NCI-H1436 (cell line): ENCODE results near the gene NECTIN1.

Experiments used
- DNase-seq: peaks from one replicate; lab custom pipeline; 2025; lab: John Stamatoyannopoulos, UW

Gene NECTIN1

DNA sequence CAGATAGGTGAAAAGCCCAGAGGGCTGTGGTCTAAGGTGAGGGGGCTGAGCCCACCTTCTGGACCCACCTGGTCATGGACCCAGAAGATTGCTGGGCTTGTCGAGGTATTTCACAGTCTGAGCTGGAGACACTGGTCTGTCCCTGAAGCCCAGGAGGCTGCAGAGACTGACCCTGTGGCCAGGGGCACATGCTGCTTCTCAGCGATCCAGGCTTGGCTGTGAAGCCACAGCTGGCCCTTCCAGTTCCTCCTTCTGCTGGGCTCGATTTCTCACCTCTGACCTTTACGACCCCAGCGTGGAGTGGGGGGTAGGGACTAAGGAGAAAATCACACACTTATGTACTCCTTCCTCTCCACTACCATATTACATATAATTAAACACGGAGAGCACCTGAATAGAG is 88.5 kb downstream of the NECTIN1 start:
- DNase-seq = no peak

DNA sequence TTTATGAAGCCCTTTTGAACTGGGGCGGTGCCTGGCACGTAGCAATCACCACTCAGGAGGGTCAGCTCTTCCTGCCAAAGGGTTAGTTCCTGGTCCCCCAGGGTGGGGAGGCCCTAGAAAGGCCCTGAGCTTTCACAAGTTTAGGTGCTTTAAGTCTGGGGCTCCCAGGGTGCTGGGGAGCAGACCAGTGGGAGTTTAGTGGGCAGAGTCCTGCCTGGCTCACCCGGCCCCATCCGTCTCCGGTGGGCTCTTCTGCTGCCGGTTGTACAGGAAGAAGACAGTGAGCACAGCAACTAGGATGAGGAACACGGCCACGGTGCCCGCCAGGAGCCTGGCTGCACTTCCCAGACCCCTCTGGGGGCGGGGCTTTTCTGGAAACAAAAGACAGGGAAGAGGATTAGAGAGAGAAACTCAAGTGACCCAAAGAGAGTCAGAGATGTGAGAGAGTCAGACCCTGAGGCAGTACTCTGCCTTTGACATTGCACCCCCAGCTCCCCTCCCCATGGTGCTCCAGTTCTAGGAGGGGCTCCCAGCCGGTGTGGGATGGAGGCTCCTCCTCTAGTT is 89.3 kb downstream of the NECTIN1 start:
- no peak for DNase-seq

DNA sequence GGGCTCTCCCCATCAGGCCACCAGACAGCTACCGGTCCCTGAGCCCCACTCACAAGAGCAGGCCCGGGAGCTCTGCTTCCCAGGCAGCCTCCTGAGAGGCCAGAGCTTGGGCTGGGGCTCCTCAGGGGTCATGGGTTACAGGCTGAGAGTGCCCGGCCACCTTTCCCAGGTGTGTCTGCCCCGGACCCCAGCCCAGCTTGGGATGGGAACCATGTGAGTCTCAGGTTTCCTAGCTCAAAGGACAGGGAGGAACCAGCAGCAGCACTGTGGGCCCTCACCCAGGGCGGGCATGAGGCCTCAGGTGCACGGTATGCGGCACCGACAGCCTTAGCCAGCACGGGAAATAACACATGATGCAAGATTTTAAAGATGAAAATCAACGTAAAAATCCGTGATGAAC is 90.1 kb downstream of the NECTIN1 start:
- no peak for DNase-seq

DNA sequence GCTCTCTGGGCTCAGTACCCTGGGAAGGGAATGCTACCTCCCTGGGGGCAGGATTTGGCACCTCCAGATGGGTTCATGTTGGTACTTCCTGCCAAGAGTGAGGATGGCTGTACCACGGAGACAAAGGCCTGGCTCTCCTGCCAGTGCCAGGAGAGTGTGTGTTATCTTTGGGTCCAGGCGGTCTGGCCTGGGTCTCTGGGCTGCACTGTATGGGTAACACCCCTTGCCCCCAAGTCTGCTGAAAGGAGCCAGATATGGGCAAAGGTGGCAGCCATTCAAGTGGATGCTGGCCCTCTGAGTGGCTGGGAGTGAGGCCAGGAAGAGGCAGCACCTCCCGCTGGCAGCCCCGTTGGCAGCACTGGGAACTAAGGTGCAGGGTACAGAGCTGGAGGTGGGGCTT is 91.5 kb downstream of the NECTIN1 start:
- no peak for DNase-seq

DNA sequence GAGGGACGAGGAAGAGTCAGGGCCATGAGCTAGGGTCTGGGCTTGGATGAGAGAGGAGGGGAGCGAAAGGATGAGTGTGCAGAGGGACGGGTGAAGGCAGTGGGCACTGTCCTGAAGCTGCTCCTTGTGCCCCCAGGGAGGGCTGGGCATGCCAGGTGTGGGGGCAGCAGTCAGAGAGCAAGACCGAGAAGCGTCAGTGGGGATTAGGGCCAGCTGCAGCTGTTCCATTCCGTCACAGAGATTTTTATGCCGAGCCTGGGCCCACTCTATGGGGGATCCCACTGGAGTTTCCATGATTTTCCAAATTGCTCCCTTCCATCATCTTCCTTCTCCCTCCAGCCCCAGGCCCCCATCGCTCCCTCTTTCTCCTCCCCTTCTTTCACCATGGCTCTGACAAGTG is 93.2 kb downstream of the NECTIN1 start:
- no peak for DNase-seq

DNA sequence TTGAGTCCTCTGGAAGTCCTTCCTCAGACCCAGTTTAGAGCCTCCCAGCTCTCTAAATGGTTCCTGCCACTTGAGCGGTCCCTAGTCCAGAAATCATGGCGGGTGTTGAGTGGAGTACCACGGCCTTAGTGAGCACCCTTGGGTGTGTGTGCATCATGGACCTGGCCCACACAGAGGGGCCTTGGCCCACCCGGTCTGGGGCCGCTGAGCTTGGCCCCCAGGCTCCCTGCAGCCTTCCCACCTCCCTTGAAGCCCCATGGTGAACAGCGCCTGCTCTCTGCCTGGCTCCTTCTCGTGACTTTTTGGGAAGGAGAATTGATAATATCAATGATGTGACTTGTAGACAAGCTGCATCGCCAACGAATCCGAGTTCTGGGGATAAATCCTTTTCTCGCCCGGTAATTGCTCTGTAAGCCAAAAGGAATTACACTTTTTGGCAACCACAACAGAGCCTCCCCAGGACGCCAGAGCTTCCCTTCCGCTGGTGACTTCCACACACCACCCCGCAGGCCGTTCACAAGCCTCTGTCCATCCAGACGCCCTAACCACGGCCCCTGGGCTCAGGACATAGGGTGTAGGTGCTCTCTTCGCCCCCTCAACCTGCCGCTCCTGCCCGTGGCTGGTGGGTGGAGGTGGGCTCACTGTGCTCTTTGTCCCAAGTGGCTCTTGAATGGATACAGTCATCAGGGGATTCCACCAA is 93.8 kb downstream of the NECTIN1 start:
- DNase-seq = no peak

DNA sequence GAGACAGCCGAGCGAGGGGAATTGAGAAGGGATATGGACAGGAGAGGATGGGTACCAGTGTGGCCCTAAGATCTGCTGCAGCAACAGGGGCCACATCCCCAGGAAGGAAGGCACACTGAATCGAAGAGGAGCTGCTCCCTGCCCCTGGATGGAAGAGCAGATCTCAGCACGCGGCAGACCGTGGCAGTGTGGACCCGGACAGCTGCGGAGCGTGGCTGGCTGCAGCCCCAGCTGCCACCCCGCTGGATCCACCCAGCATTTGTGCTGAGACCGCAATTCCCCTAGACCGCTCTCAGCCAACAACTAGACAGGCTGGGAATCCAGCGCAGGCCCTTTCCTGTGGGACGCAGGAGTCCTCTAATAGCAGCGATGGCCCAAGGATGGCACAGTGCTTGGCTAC is 94.7 kb downstream of the NECTIN1 start:
- DNase-seq = no peak

DNA sequence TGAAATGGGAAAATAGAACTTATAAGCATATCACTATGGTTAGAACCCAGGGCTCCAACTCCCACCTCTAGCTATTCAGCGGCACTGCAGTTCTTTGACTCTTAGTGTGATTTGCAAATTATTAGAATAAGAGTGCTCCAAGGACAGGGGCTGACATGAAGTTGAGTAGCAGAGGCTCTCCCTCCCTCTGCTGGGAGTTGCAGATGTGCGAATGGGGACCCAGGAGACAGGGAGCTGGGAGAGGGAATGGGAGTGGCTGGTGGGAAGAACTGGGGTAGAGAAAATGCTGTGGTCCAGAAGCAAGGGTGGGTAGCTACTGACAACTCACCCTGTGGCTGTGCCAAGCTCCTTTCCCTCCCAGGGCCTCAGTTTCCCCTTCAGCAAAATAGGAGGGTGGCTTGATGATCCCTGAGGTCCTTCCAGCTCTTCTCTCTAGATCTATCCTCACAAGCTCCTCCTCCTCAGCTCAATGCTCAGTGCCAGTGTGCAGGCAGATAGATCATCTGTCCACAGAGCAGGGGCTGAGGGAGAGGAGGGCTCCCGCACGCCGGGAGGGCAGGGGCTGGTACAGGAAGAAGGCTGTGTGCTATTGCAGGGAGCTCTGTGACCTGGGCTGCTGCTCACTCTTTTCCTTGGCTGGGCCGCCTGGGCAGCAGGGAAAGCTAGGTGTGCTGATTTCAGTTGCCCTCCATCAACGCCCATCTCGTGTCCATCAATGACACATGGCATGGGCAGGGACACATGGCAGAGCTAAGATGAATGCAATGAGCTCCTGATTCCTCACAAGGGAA is 99.0 kb downstream of the NECTIN1 start:
- no peak for DNase-seq

DNA sequence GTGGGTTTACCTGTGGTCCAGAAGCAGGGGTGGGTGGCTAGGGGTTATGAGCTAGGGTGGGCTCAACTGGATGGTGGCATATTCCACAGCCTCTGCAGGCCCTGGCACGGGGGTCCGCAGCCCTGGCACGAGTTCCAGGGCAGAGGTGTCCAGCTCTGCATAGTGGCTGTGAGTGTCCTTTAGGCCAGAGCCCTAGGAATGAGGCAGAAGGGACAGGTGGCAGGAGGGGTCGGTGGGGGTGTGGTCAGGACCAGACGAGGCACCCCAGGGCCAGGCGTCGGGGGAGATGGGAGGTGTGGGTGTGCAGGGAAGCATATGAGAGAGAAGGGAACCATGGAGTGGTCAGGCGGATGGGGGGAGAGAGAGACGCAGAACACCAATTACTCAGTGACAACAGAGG is 99.9 kb downstream of the NECTIN1 start:
- DNase-seq = no peak

DNA sequence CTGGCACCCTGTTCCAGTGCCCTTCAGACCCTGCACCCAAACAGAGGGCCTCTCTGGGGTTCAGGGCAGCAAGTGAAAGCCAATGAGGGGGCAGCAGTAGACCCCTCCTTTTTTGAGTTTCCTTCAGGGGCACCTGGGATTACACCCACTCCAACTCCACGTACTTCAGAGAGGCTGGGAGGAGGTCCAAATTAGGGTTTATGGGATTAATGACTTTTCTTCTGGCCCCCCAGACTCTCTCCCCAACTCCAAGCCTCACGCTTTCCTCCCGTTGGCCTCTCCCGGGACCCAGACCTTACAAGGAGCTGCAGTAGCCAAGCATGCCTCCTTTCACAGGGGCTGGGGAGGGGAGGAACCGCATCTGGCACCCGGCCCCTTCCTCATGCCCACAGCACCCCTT is 101.7 kb downstream of the NECTIN1 start:
- no peak for DNase-seq

DNA sequence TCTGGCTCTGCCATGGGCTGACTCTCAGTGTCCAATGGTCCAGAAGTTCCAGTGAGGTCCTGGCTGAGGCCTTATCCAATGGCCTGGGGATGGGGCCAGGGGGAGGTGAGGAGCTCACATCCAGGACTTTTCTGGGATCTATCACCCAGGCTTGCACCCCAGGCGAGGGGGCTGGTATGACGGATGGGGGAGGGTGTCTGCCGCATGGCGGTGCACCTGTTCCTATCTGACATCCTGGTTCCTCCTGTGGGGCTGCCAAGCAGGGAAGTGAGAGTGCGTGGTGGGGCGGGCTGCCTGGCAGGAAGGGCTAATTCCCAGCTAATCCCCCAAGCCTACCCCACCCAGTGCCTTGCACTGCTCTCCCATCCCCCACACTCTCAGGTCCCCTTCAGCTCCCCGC is 102.1 kb downstream of the NECTIN1 start:
- no peak for DNase-seq

DNA sequence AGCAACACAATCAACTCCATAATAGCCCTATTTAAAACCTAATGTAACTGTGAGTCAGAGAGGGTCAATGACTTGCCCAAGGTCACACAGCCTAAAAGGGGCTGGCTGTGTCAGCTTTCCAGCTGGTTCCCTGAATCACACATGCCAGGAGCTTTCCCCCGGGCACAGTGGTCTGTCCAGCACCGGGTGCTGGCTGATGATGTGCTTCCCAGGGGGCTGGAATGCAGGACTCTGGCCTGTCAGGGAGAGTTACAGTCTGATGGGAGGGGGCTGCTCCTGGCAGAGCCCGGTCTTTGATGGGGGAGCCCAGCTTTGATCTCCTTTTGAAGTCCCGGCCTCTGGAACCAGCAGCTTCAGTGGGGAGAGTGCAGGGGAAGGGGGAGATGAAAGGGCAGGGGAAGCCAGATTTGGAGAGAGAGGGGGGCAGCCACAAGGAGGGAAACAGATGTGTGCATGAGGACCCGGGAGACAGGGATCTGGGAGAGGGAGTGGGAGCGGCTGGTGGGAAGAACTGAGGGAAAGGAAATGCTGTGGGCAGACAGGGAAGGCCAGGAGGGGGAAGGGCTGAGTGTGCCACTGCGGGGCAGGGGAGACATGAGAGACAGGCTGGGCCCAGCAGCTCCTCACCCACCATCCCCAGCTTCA is 102.7 kb downstream of the NECTIN1 start:
- DNase-seq = no peak

DNA sequence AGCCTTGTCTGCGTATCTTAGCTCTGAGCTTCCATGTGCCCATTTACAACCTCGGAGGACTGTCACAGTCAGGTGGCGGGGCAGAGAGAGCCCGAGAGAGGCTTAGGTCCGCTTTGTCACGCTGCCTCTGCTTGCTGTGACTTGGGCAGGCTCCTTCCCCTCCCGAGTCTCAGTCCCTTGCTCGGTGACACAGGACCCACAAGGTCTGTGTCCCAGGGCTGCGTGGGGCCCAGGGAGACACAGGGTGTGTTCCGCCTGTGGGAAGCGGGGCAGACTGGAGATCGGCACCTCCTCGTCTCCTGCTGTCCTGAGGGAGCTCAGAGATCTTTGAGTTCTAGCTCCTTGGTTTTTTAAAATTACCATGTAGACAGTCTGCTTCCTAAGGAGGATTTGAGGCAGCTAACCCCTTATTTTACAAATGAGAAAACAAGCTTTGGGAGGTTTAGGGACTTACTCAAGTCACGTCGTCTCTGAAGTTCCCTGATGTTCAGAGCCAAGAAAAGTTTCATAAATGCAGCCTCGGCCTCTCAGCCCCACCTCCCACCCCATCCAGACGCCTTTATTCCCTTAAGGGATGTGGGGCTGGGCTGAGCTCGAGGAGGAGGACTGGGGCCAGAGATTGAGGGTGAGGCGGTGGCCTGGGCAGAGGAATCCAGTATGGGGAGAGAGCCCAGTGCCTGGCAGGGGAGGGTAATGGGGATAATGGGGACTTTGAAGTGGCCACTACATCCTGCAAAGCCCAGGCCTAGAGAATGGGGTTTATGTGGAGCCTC is 103.6 kb downstream of the NECTIN1 start:
- no peak for DNase-seq

DNA sequence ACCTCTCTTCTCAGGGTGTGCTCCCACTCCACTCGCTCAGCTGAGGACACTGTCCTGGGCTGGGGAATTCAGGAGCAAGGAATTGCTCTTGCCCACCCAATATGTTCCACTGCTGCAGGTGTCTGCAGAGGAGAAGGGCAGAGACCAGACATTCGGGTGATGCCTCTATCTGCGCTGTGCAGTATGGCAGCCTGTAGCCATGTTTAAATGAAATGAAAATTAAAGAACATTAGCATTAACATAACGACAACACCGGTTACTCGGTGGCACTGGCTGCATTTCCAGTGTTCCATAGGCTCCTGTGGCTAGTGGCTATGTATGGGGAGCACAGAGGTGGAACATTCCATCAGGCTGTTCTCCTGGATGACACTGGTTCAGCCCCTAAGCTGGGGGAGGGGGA is 104.4 kb downstream of the NECTIN1 start:
- DNase-seq = no peak

DNA sequence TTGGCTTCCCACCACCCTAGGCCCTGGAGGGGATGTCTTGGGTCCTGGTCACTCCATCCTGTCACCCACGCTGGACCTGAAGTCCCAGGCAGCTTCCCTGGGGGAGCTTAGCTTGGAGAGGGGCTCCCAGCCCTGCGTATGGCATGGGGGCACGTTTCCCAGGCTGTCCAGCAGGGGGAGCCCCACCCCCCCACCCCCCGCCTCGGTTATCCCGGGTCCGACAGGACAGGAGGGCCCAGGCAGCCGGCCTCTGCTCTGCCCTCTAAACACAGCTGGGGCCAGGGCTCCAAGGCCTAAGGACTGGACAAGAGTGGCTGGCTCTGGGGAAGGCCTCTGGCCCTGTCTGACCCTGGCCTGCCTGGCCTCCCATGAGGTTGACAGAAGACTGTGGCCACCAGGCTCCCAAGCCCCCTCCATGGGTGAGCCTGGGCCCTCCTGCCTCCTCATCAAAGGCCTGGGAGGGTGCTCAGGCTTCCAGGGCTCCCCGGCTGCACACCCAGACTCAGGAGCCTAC is 104.8 kb downstream of the NECTIN1 start:
- no peak for DNase-seq

DNA sequence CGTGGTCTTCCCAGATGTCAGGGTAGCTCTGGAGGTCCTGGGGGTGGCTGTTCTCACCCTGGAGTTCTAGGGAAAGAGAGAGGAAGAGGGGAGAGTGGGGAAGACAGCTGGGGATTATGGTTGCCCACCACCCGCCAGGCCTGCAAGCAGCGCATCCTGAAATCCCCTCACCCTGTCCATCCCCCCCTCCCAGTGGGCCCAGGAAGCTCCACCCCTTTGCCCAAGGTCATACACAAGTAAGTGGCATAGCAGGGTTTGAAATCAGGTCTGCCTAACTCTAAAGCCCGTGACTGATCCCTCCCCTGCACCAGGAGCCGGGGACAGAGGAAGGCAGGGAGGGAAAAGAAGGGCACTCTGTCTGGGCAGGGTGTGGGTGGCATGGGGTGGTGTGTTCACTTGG is 105.3 kb downstream of the NECTIN1 start:
- DNase-seq = no peak

DNA sequence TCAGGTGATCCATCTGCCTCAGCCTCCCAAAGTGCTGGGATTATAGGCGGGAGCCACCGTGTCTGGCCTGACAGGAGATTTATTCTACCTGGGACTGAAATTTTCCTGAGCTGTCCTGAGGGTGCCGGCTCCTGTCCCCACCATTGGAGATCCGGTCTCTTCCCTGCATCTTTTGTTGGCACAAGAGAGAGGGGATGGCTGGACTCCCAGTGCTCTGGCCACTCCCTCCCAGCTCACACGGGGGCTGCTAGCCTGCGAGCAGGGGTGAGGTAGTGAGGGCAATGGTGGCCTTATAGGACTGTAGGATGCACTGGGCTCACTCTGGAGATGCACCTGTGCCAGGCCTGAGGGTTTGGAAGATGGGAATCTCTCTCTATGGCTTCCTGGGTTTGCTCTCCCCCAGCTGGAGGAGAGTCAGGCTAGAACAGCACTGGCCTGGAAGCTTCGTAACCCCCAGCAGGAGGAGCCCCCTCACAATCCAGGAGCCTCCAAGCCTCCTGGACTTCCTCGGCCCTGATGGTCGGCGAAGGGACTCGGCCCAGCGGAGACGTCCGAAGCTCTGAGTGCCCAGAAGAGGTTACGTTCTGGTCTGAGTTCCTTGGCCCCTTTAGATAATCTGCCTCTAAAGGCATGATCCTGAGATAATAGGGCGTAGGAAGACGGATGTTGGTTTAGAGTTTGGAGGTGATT is 106.4 kb downstream of the NECTIN1 start:
- no peak for DNase-seq

DNA sequence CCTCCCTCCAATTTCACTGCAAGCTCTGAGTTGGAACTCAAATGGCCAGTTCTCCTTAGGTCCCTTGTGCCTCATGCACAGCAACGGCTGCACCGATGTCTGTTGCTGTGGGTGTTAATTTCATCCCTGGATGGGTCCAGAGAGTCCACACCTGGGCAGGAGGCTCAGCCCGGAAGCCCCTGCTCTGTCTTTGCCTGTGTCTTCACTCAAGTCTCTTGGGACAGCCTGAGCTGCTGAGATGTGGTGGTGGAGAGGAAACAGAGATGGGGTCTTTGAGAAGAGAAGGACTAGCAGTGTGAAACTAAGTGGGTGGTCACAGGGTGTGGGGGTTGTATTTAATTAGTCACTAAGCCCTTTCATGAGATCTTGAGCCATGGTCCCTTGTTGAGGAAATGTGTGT is 109.3 kb downstream of the NECTIN1 start:
- no peak for DNase-seq

DNA sequence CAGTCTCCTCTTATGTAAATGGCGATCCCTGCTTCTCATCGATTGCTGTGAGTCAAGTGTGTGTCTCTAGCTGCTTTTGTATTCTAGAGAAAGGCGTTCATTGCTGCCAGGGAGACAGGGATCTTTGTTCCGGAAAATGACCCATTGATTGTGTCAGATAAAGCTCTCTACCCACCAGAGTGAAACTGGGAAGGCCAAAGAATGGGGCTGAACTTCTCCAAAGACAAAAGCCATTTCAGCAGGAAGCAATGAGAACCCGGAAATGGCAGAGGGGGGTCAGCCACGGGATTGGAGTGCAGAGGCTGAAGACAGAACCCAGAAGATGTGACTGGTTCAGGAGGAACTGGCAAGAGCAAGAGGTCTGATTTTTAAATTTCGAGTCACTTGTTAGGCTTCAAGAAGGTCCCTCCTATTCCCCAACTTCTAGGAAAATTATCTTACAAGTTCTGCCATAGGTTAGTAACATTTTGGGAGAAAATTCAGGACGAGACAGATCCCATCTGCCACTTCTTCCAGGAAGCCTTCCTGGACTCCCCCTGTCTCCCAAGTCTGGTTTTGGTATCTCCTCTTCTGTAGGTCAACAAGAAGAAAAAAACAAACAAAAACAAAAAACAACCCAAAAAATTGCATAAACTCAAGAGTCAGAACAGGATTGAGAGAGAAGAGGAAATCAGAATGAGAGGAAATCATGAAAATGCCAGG is 110.6 kb downstream of the NECTIN1 start:
- DNase-seq = no peak

DNA sequence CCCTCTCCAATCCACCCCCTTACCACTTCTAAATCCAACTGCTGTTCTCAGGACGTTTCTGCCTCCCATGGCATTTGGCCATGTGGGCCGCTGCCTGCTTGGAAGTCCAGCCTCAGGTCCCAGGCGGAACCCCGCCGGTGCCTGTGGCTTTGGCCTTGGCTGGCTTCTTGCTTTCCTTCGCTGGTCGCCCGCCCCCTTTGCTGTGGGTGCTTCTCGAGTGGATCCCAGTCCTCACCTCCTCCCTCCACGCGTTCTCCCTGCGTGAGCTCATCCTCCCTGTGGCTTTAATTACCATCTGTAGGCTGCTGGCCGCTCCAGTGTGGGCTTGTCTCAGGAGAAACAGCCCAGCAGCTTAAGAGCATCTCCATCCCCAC is 111.7 kb downstream of the NECTIN1 start:
- no peak for DNase-seq
